Measurements from ENCODE around the gene GPR45.

The GPR45 gene

DNA sequence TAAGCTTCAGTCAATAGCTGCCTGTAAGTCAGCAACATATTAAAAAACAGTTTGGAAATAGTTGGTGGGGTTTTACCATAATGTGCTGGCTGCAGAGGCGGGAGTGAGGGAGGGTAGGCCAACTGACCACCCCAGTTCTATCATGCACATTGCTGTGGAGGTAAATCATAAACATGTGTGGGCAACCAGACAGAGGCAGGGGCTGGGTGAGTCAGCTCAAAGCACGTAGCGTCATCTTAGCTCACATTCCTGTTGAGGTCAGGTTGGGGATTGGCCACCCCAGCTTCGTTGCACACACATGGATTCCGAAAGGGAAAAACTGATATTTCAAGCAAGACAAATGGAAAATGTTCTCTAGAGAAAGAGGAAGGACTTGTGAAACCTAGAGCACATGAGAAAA is 19.5 kb downstream of the GPR45 start:
- ATAC-seq (replicated peaks) = no peak
- H3K27ac Mint-ChIP-seq = no peak overlapping the region
- peaks cover 8% of the 10 kb centered on the region for H3K36me3 Mint-ChIP-seq (ENCODE audit: insufficient read depth)
- peaks cover 0 to 11% of the 10 kb centered on the region in 2 donors for H3K27me3 Mint-ChIP-seq
- H3K4me1 Mint-ChIP-seq (ENCODE audit: low read depth in 2 of 2) = peaks cover 0 to 3% of the 10 kb centered on the region in 2 donors
- H3K4me3 Mint-ChIP-seq = no peak overlapping the region
- no peak for DNase-seq
- no peaks in the 10 kb centered on the region for H3K9me3 Mint-ChIP-seq

DNA sequence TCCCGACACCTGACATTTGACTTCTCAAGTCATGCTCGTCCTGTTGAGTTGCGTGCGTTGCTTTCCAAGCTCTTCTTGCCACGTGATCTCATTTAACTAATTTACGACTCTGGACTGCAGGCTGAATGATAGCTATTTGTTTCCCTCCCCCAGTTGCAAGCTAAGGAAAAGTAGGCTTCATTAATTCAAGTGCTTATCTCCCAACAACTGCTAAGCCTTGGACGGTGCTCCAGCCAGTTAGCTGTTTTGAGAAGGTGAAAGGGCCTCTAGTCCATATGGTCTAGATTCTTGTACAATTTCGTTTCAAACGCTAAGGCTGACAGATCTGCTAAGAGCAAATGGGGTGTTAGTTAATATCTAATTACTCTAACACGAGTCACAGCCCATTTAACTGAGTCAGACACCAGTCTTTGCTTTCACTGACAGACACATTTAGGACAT is 21.1 kb downstream of the GPR45 start:
- no peak for DNase-seq
- ATAC-seq (replicated peaks) = no peak
- peaks cover 0 to 3% of the 10 kb centered on the region in 2 donors for H3K4me1 Mint-ChIP-seq (ENCODE audit: low read depth in 2 of 2)
- no peaks in the 10 kb centered on the region for H3K9me3 Mint-ChIP-seq
- H3K4me3 Mint-ChIP-seq = no peak overlapping the region
- peaks cover 17% of the 10 kb centered on the region for H3K36me3 Mint-ChIP-seq (ENCODE audit: insufficient read depth)
- peak overlapping the region in 1 of 2 donors; percentile 35 for H3K27ac Mint-ChIP-seq
- peaks cover 0 to 11% of the 10 kb centered on the region in 2 donors for H3K27me3 Mint-ChIP-seq

DNA sequence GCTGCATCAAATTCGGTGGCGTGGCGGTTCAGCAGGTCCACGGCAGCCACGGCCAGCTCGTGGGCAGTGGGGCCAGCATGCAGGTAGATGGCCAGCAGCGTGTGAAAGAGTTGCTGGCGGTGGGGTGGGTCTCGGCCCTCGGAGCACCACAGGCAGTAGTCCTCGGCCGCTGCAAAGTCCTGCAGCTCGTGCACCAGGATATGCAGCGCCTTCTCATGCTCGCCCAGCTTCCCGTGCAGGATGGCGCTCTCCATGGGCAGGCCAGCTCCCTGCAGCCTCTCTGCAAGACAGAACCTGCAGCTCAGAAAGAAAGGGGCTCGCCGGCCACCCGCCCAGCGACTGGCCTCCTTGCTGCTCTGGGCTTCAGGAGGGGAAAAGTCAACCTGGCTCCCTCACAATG is 27.9 kb downstream of the GPR45 start:
- peaks cover 55% of the 10 kb centered on the region for H3K36me3 Mint-ChIP-seq (ENCODE audit: insufficient read depth)
- H3K9me3 Mint-ChIP-seq = no peaks in the 10 kb centered on the region
- H3K4me1 Mint-ChIP-seq (ENCODE audit: low read depth in 2 of 2) = no peaks in the 10 kb centered on the region
- H3K27ac Mint-ChIP-seq = no peak overlapping the region
- ATAC-seq (replicated peaks) = no peak
- H3K27me3 Mint-ChIP-seq = no peaks in the 10 kb centered on the region
- H3K4me3 Mint-ChIP-seq = no peak overlapping the region
- DNase-seq = no peak

DNA sequence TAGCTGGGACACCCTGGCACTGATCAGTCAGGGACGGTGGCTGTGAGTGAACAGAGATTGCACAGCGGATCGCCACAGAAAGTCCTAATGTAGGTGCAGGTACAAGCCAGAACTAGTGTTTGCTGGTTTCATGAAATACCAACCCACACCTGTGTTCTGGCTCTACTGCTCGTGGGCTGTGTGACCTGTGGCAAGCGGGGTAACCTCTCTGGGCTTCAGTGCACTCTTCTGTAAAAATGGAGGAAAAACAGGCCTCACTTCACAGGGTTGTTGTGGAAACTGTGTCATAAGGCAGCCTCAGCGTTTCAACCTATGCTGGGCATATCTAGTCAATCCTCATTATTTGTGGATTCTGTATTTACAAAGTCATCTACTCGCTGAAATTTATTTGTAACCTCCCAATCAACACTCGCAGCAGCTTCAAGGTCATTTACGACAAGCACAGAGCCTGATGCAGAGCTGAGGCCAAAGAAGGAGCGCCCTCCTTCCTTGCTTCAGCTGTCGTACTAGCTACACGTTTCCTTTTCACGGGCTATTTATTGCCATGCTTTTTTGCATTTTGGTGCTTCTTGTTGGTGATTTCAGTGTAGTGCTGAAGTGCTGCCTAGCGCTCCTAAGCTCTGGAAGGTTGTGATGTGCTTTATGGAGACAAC is 30.0 kb downstream of the GPR45 start:
- Mint-ChIP-seq H3K4me1 (ENCODE audit: low read depth in 2 of 2) (no peaks in the 10 kb centered on the region), H3K4me3 (no peak overlapping the region), H3K36me3 (ENCODE audit: insufficient read depth) (peaks cover 62% of the 10 kb centered on the region), H3K27me3 (no peaks in the 10 kb centered on the region), H3K9me3 (no peaks in the 10 kb centered on the region), H3K27ac (peak overlapping the region in 1 of 2 donors; percentile 60)
- DNase-seq = no peak
- no peak for ATAC-seq (replicated peaks)

DNA sequence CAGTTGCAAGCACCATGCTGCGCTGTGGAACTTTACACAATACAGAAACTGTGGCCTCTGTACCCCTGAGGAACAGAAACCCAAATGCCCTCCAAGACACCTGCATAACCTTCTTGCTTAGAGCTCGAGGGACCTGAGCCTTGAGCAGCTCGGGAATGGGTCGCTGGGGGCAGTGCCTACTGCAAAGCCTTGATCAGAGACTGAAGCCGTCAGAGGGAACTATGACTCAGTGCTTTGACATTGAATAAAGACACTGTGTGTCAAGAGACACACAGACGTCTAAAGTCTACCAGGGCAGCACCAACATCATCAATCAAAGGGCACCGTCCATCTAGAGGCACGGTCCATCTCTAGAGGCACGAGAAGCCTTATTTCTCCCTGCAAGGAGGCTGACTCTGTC is 30.6 kb downstream of the GPR45 start:
- ATAC-seq (replicated peaks) (no peak), DNase-seq (no peak)
- no peaks in the 10 kb centered on the region for H3K9me3 Mint-ChIP-seq
- peaks cover 60% of the 10 kb centered on the region for H3K36me3 Mint-ChIP-seq (ENCODE audit: insufficient read depth)
- no peak overlapping the region for H3K27ac Mint-ChIP-seq
- no peaks in the 10 kb centered on the region for H3K27me3 Mint-ChIP-seq
- H3K4me1 Mint-ChIP-seq (ENCODE audit: low read depth in 2 of 2) = no peaks in the 10 kb centered on the region
- no peak overlapping the region for H3K4me3 Mint-ChIP-seq

DNA sequence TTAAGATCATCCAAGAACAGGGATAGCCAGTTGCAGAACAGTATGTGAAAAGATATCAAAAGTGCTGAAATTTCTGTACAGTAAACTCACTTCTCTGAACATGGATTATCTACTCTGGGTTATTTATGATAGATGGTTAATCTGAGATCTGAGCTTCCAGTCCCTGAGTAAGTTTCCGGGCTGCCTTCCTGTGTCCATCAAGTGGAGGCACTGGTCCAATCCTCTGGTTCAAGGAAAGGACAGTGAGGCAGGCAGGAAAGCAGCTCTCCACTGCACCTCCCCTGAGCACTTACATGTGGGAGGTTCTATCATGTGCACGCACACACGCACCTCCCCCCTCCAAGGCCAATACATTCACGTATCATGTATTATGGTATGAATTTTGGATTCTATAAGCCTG is 32.5 kb downstream of the GPR45 start:
- Mint-ChIP-seq H3K36me3 (ENCODE audit: insufficient read depth) (peaks cover 58% of the 10 kb centered on the region), H3K9me3 (no peaks in the 10 kb centered on the region), H3K27me3 (no peaks in the 10 kb centered on the region), H3K27ac (no peak overlapping the region), H3K4me3 (no peak overlapping the region), H3K4me1 (ENCODE audit: low read depth in 2 of 2) (no peaks in the 10 kb centered on the region)
- ATAC-seq (replicated peaks) (no peak), DNase-seq (no peak)

DNA sequence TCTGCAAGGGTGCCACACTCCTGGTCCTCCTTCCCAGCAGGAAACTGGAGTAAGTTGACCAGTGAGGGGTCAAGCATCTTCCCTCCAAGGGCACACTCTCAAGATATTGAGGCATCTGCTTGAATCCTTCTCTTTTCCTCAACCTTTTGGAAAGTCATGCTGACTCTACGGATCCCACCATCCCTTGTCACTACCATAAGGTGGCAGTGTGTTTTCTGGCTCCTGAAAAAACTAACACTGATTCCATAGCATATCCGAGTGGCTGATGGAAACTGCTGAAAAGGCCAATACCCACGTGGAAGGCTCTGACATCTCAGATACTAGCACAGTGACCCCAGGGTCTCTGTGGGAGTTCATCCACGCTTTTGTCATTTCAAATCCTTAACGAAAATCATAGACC is 37.1 kb downstream of the GPR45 start:
- H3K36me3 Mint-ChIP-seq (ENCODE audit: insufficient read depth) = peaks cover 64% of the 10 kb centered on the region
- H3K27me3 Mint-ChIP-seq = no peaks in the 10 kb centered on the region
- no peak overlapping the region for H3K4me3 Mint-ChIP-seq
- no peaks in the 10 kb centered on the region for H3K9me3 Mint-ChIP-seq
- H3K27ac Mint-ChIP-seq = no peak overlapping the region
- DNase-seq (no peak), ATAC-seq (replicated peaks) (no peak)
- peaks cover 0 to 3% of the 10 kb centered on the region in 2 donors for H3K4me1 Mint-ChIP-seq (ENCODE audit: low read depth in 2 of 2)

DNA sequence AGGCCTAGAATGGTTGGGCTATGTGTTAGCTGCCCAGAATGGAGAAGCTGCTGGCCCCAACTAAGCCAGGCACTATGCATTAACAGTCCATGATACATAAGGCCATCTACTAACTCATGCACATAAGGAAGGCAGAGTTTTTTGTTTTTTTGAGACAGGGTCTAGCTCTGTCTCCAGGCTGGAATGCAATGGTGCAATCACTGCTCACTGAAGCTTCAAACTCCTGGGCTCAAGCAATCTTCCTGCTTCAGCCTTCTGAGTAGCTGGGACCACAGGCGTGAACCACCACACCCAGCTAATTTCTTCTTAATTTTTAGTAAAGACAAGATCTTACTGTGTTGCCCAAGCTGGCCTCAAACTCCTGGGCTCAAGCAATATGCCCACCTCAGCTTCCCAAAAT is 37.6 kb downstream of the GPR45 start:
- H3K4me3 Mint-ChIP-seq = no peak overlapping the region
- H3K27me3 Mint-ChIP-seq = no peaks in the 10 kb centered on the region
- DNase-seq (no peak), ATAC-seq (replicated peaks) (no peak)
- H3K4me1 Mint-ChIP-seq (ENCODE audit: low read depth in 2 of 2) = peaks cover 0 to 3% of the 10 kb centered on the region in 2 donors
- no peak overlapping the region for H3K27ac Mint-ChIP-seq
- H3K36me3 Mint-ChIP-seq (ENCODE audit: insufficient read depth) = peaks cover 63% of the 10 kb centered on the region
- H3K9me3 Mint-ChIP-seq = no peaks in the 10 kb centered on the region

DNA sequence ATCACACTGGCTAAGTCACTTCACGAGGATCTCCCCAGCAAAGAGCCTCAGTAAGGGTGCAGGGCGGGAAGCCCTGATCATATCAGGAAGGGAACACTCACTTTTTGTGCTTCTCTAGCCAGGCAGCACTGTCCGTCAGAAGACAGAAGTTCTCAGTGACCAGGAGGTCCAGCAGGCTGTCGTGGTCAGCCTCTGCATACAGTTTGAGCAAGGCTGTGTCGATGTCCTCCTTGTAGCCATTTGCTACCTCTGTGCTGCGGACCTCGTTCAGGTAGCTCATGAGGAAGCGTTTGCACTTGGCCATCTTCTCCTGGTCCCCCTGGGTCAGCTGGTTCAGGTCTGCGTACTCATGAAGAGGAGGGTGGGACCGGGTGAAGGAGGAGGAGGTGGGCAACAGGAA is 38.7 kb downstream of the GPR45 start:
- no peak for DNase-seq
- ATAC-seq (replicated peaks) = no peak
- Mint-ChIP-seq H3K4me3 (no peak overlapping the region), H3K4me1 (ENCODE audit: low read depth in 2 of 2) (peaks cover 0 to 3% of the 10 kb centered on the region in 2 donors), H3K36me3 (ENCODE audit: insufficient read depth) (peaks cover 65% of the 10 kb centered on the region), H3K27me3 (no peaks in the 10 kb centered on the region), H3K27ac (peak overlapping the region in 1 of 2 donors; percentile 27), H3K9me3 (no peaks in the 10 kb centered on the region)

DNA sequence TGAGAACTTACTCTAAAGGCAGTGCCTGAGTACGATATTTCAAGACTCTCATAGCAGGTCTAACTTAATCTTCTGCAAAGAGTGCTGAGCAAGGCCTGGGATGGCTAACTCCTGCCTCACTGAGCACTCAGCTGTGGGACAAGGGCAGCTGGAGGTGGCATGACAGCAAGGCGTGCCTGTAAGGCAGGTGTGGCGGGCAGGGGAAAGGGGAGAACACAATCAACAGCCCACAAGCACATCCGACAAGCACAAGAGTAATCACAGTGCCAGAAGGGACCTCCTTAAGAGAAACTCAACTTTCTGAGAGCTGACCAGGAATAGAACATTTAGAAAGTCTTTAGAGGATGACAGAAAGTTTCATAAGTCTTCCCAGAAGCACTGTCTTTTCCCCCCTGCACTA is 42.0 kb downstream of the GPR45 start:
- no peaks in the 10 kb centered on the region for H3K27me3 Mint-ChIP-seq
- DNase-seq (no peak), ATAC-seq (replicated peaks) (no peak)
- H3K27ac Mint-ChIP-seq = peak overlapping the region in 1 of 2 donors; percentile 38
- no peaks in the 10 kb centered on the region for H3K9me3 Mint-ChIP-seq
- H3K4me1 Mint-ChIP-seq (ENCODE audit: low read depth in 2 of 2) = peaks cover 0 to 3% of the 10 kb centered on the region in 2 donors
- peaks cover 51% of the 10 kb centered on the region for H3K36me3 Mint-ChIP-seq (ENCODE audit: insufficient read depth)
- H3K4me3 Mint-ChIP-seq = no peak overlapping the region

DNA sequence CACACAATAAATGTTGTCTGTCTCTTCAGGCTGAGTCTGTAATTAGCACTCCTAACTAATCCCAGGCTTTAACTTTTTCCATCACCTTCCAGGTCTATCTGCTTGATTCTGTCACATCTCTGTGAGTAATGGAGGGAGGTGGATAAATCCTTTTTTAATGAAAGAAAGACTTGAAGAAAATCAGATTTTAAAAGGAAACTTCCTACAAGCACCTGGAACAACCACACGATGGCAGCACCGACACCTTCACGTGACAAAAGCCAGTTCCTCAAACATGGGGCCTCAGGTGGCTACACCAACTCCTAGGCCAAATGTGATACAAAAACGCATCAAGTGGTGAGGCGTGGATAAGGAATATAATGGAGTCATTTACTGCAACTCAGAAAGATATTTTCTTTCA is 46.1 kb downstream of the GPR45 start:
- no peak for ATAC-seq (replicated peaks)
- Mint-ChIP-seq H3K9me3 (no peaks in the 10 kb centered on the region), H3K36me3 (ENCODE audit: insufficient read depth) (peaks cover 57% of the 10 kb centered on the region)

DNA sequence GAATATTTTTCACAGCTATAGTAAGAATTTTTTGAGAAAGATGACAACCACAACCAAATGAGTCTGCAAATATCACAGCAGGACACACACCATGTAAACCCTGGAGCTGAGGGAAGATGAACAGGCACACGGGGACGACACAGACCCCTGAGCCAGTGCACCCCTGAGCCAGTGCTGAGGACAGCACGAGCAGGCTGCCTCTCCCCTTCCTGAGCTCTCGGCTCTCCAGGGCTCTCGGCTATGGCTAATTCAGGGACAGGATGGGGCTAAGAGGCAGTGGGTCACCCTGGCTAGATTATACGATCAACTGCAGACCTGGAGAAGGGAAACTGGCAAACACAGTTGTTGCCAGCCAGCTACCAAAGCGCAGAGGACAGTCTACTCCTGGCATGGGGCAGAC is 46.6 kb downstream of the GPR45 start:
- Mint-ChIP-seq H3K27me3 (no peaks in the 10 kb centered on the region), H3K4me1 (ENCODE audit: low read depth in 2 of 2) (no peaks in the 10 kb centered on the region), H3K4me3 (no peak overlapping the region), H3K36me3 (ENCODE audit: insufficient read depth) (peaks cover 52% of the 10 kb centered on the region), H3K27ac (no peak overlapping the region), H3K9me3 (no peaks in the 10 kb centered on the region)
- ATAC-seq (replicated peaks) (no peak), DNase-seq (no peak)

More for the DNA sequence above, 46.1 kb downstream of the GPR45 start:
- peak overlapping the region in 1 of 2 donors; percentile 36 for H3K27ac Mint-ChIP-seq
- no peak overlapping the region for H3K4me3 Mint-ChIP-seq
- H3K27me3 Mint-ChIP-seq = no peaks in the 10 kb centered on the region
- H3K4me1 Mint-ChIP-seq (ENCODE audit: low read depth in 2 of 2) = no peaks in the 10 kb centered on the region
- peak in 2 of 3 experiments; percentile 5 to 18 for DNase-seq

DNA sequence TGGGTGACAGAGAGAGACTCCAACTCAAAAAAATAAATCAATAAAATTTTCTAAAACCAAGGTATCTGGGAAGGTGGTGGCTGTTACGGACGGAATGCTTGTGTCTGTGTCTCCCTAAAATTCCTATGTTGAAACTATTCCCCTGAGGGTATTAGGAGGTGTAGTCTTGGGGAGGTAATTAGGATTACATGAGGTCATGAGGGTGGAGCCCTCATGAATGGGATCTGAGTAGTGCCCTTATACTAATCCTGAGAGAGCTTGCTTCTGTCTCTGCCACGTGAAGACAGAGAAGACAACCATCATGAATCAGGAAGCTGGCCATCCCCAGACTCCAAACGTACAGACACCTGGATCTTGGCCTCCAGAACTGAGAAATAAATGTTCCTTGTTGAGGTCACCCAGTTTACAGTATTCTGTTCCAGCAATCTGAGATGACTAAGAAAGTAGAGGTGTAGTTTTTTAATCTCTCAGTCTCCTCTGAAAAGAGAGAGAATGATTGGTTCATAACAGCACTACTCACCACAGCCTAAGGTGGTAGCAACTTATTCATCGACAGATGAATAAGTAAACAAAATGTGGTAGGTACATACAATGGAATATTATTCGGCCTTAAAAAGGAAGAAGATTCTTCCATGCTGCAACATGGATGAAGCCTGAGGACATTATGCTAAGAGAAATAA is 49.6 kb downstream of the GPR45 start:
- Mint-ChIP-seq H3K36me3 (ENCODE audit: insufficient read depth) (peaks cover 41% of the 10 kb centered on the region), H3K9me3 (no peaks in the 10 kb centered on the region), H3K4me3 (no peak overlapping the region), H3K27ac (no peak overlapping the region), H3K4me1 (ENCODE audit: low read depth in 2 of 2) (peaks cover 0 to 4% of the 10 kb centered on the region in 2 donors), H3K27me3 (no peaks in the 10 kb centered on the region)
- ATAC-seq (replicated peaks) (no peak), DNase-seq (no peak)

DNA sequence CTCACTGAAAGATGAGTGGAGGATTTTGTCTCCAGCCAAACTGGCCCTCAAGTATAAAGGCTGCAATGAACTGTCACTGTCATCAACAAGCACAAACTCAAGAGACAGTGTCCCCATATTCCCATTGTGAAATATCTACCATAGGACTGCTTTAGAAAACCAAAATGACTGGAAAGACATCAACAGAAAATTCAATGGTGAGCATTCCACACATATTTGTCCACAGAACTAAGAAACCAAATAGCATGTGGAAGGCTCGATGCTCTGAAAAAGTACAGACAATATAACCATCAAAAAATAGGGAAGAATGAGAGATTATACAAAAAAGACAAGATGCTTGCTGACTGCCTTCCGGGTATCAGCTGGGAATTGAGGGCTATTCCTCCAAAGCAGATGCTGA is 50.4 kb downstream of the GPR45 start:
- Mint-ChIP-seq H3K27me3 (no peaks in the 10 kb centered on the region), H3K4me3 (no peak overlapping the region), H3K27ac (no peak overlapping the region), H3K36me3 (ENCODE audit: insufficient read depth) (peaks cover 49% of the 10 kb centered on the region), H3K9me3 (no peaks in the 10 kb centered on the region), H3K4me1 (ENCODE audit: low read depth in 2 of 2) (peaks cover 0 to 6% of the 10 kb centered on the region in 2 donors)
- DNase-seq (no peak), ATAC-seq (replicated peaks) (no peak)

Data from effector memory CD8-positive, alpha-beta T cell (primary cell).